Measurements from ENCODE around the gene MAEL.

DNA sequence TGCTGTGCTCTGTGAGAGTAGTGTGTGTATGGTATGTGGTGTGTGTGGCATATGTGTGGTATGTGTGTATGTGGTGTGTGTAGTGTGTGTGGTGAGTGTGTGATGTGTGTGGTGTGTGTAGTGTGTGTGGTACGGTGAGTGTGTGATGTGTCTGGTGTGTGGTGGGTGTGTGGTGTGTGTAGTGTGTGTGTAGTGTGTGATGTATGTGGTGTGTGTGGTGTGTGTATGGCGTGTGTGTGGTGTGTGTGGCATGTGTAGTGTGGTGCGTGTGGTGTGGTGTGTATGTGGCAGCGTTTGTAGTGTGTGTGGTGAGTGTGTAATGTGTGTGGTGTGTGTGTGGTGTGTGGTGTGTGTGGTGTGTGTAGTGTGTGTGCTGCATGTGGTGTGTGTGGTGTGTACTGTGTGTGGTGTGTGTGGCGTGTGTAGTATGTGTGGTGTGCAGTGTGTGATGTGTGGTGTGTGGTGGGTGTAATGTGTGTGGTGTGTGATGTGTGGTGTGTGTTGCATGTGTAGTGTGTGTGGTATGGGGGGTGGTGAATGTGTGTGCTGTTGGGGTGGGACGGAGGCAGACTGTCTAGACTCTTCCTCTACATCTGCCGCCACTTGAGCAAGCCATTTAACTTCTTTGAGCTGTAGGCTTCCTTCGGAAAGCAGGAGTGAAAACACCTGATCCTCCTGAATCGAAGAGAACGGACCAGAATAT, 67.6 kb downstream of the MAEL start:
- TF ChIP-seq, protein P1, sequence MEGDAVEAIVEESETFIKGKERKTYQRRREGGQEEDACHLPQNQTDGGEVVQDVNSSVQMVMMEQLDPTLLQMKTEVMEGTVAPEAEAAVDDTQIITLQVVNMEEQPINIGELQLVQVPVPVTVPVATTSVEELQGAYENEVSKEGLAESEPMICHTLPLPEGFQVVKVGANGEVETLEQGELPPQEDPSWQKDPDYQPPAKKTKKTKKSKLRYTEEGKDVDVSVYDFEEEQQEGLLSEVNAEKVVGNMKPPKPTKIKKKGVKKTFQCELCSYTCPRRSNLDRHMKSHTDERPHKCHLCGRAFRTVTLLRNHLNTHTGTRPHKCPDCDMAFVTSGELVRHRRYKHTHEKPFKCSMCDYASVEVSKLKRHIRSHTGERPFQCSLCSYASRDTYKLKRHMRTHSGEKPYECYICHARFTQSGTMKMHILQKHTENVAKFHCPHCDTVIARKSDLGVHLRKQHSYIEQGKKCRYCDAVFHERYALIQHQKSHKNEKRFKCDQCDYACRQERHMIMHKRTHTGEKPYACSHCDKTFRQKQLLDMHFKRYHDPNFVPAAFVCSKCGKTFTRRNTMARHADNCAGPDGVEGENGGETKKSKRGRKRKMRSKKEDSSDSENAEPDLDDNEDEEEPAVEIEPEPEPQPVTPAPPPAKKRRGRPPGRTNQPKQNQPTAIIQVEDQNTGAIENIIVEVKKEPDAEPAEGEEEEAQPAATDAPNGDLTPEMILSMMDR (IDR thresholded peaks at IDR 0.05), result no peak
- TF ChIP-seq POLR2A (IDR thresholded peaks at IDR 0.05), result no peak
